HCT116 (cell line): ENCODE results near the gene LMO7. TPM values are rescaled to one million over a fixed set of nuclear protein-coding genes. Genes with fewer than 3 reads are reported as not detected.

Experiments used
- ATAC-seq: fragments of 200-7000 bp; cut with Tn5 transposase; 2 replicates; pipeline ENCODE4 v1.9.1; 2020; ENCODE audit warnings: mild to moderate bottlenecking, moderate library complexity
- BruUV-seq: library from RNA; stranded (reverse); fragments of 400-500 nt; replicated peaks from 2 replicates; lab custom pipeline; 2021; lab: Mats Ljungman, UMichigan
- CTCF ChIA-PET: fragments of 300-600 bp; sonication (Branson Sonifier 250); formaldehyde crosslinking; loops from one replicate; lab custom pipeline; 2021; ENCODE audit warnings: antibody characterized with exemption; lab: Charles Lee
- POLR2A ChIA-PET: fragments of 300-600, 350-600 bp; sonication (Branson Sonifier 250); formaldehyde crosslinking; loops from one replicate; lab custom pipeline; 2021; ENCODE audit warnings: antibody characterized with exemption; lab: Charles Lee
- RAD21 ChIA-PET, 2 experiments: fragments of 300-600 bp; sonication (Branson Sonifier 250); formaldehyde crosslinking; loops; one replicate each; lab custom pipeline; 2023; ENCODE audit warnings: low total read pairs in 2 of 2; ENCODE audit not compliant: uncharacterized antibody in 2 of 2, unreplicated experiment in 2 of 2, low non-redundant PET in 1 of 2; lab: Charles Lee
- DNase-seq: peaks from one replicate; pipeline ENCODE4 v3.0.0-alpha.2; 2010; ENCODE audit warnings: low read depth, low spot score
- H2AFZ ChIP-seq: fragments of 200-600 bp; shearing (Covaris generic), sonication (generic); 2 replicates; pipeline ENCODE4 v1.6.1; 2017; ENCODE audit warnings: low read depth, mixed run types, mixed read lengths, antibody characterized with exemption, low read length; ENCODE audit not compliant: poor library complexity, severe bottlenecking
- H3K27ac ChIP-seq: 2 replicates; pipeline ENCODE4 v1.5.1; 2012; ENCODE audit warnings: low read depth, low read length
- H3K27me3 ChIP-seq: fragments of 200-600 bp; sonication (generic); 2 replicates; pipeline ENCODE4 v1.6.1; 2016; ENCODE audit warnings: mixed run types, low read length, mixed read lengths; ENCODE audit not compliant: insufficient read depth
- H3K36me3 ChIP-seq, 2 experiments: fragments of 200-500 bp in 1 of 2; fragments of 200-600 bp in 1 of 2; sonication (Bioruptor generic) in 1 of 2; sonication (generic) in 1 of 2; 2 replicates each; pipeline versions ENCODE4 v1.5.1 to v1.6.1; 2014 to 2016; ENCODE audit warnings: low read length in 2 of 2, inconsistent platforms in 1 of 2, mixed read lengths in 1 of 2, mixed run types in 1 of 2; ENCODE audit not compliant: insufficient read depth in 2 of 2, control insufficient read depth in 1 of 2
- H3K4me1 ChIP-seq, 2 experiments: fragments of 200-600 bp in 1 of 2; sonication (generic) in 1 of 2; 2 replicates each; pipeline versions ENCODE4 v1.5.1 to v1.6.1; 2012 to 2017; ENCODE audit warnings: low read length in 2 of 2, inconsistent platforms in 1 of 2, mild to moderate bottlenecking in 1 of 2, mixed read lengths in 1 of 2, mixed run types in 1 of 2, moderate library complexity in 1 of 2; ENCODE audit not compliant: insufficient read depth in 2 of 2, control insufficient read depth in 1 of 2
- H3K4me2 ChIP-seq: fragments of 200-600 bp; sonication (generic); 2 replicates; pipeline ENCODE4 v1.6.1; 2017; ENCODE audit warnings: mixed run types, low read length, mixed read lengths
- H3K4me3 ChIP-seq, 2 experiments: fragments of 200-600 bp in 1 of 2; sonication (generic) in 1 of 2; replicated peaks in 1 of 2; 2 replicates each; pipeline ENCODE4 v1.5.1; 2011 to 2016; ENCODE audit warnings: low read length in 2 of 2, control low read depth in 1 of 2, low read depth in 1 of 2, mild to moderate bottlenecking in 1 of 2, mixed read lengths in 1 of 2, mixed run types in 1 of 2
- H3K79me2 ChIP-seq: fragments of 200-600 bp; sonication (generic); 2 replicates; pipeline ENCODE4 v1.6.1; 2017; ENCODE audit warnings: mild to moderate bottlenecking, mixed run types, low read length, moderate library complexity, mixed read lengths; ENCODE audit not compliant: insufficient read depth
- H3K9ac ChIP-seq: fragments of 200-600 bp; sonication (generic); 2 replicates; pipeline ENCODE4 v1.6.1; 2016; ENCODE audit warnings: low read length, mixed read lengths
- H3K9me2 ChIP-seq: fragments of 200-600 bp; sonication (generic), shearing (Covaris generic); 2 replicates; pipeline ENCODE4 v1.6.1; 2017; ENCODE audit warnings: mixed run types, mild to moderate bottlenecking, moderate library complexity; ENCODE audit not compliant: insufficient read depth
- H3K9me3 ChIP-seq, 2 experiments: fragments of 200-500 bp in 1 of 2; fragments of 200-600 bp in 1 of 2; sonication (Bioruptor generic) in 1 of 2; sonication (generic) in 1 of 2; 2 replicates each; pipeline ENCODE4 v1.6.1; 2014 to 2017; ENCODE audit warnings: low read length in 2 of 2, mixed read lengths in 2 of 2, inconsistent platforms in 1 of 2, low read depth in 1 of 2, mild to moderate bottlenecking in 1 of 2, mixed run types in 1 of 2, moderate library complexity in 1 of 2; ENCODE audit not compliant: control insufficient read depth in 1 of 2, insufficient read depth in 1 of 2
- H4K20me1 ChIP-seq: fragments of 200-600 bp; sonication (generic), shearing (Covaris generic); 2 replicates; pipeline ENCODE4 v1.6.1; 2017; ENCODE audit warnings: mixed run types, mild to moderate bottlenecking, moderate library complexity; ENCODE audit not compliant: insufficient read depth
- CBX3 ChIP-seq: IDR thresholded peaks from 2 replicates; pipeline ENCODE4 v1.6.1; 2012; ENCODE audit warnings: low read depth
- EGR1 ChIP-seq: IDR thresholded peaks from 2 replicates; pipeline ENCODE4 v1.6.1; 2012; ENCODE audit warnings: low read depth
- ELF1 ChIP-seq: IDR thresholded peaks from 2 replicates; pipeline ENCODE4 v1.6.1; 2012; ENCODE audit warnings: low read depth, borderline replicate concordance
- EZH2 ChIP-seq: fragments of 200-600 bp; sonication (generic); IDR thresholded peaks from 2 replicates; pipeline ENCODE4 v1.6.1; 2017; ENCODE audit warnings: antibody characterized with exemption, mixed run types
- EZH2phosphoT487 ChIP-seq: fragments of 200-600 bp; IDR thresholded peaks from 2 replicates; pipeline ENCODE4 v1.6.1; 2018; ENCODE audit warnings: antibody characterized with exemption, borderline replicate concordance
- FOSL1 ChIP-seq: IDR thresholded peaks from 2 replicates; pipeline ENCODE4 v1.6.1; 2012; ENCODE audit warnings: low read depth
- POLR2A ChIP-seq: IDR thresholded peaks from 2 replicates; pipeline ENCODE4 v1.7.0; 2011; ENCODE audit warnings: borderline replicate concordance; ENCODE audit not compliant: insufficient read depth, insufficient read length; ENCODE audit errors: extremely low read depth
- POLR2AphosphoS5 ChIP-seq: IDR thresholded peaks from 2 replicates; pipeline ENCODE4 v1.6.1; 2011; ENCODE audit warnings: mild to moderate bottlenecking, low read depth, low read length, moderate library complexity
- RAD21 ChIP-seq: IDR thresholded peaks from 2 replicates; pipeline ENCODE4 v1.6.1; 2012; ENCODE audit warnings: low read depth, mild to moderate bottlenecking
- SIN3A ChIP-seq: IDR thresholded peaks from 2 replicates; pipeline ENCODE4 v1.6.1; 2012; ENCODE audit warnings: low read depth
- SRF ChIP-seq: IDR thresholded peaks from 2 replicates; pipeline ENCODE4 v1.6.1; 2012; ENCODE audit warnings: low read depth
- YY1 ChIP-seq: IDR thresholded peaks from 2 replicates; pipeline ENCODE4 v1.6.1; 2011; ENCODE audit warnings: low read length, low read depth, moderate library complexity, mild to moderate bottlenecking; ENCODE audit not compliant: insufficient replicate concordance; ENCODE audit errors: extremely low read depth
- ZFX ChIP-seq: fragments of 450-650 bp; IDR thresholded peaks from 2 replicates; pipeline ENCODE4 v1.6.1; 2017
- ZNF274 ChIP-seq: fragments of 200-500 bp; sonication (Bioruptor generic); IDR thresholded peaks from 2 replicates; pipeline ENCODE4 v1.6.1; 2014; ENCODE audit warnings: mild to moderate bottlenecking, low read depth, low read length, inconsistent platforms
- intact Hi-C: fragments of 100-400 bp; cut with micrococcal nuclease; formaldehyde crosslinking; loops from 2 replicates; pipeline ENCODE4 v1.10.0; 2022
- total RNA-seq: library from RNA; stranded (reverse); gene quantifications from one replicate; pipeline ENCODE4 v1.2.1, GENCODE V29; 2021; ENCODE audit not compliant: unreplicated experiment
- TF ChIP-seq, protein P1 (sequence below), 3 experiments: fragments of 200-600 bp in 1 of 3; sonication (generic) in 1 of 3; IDR thresholded peaks in 2 of 3; conservative IDR thresholded peaks in 1 of 3; 2 replicates each; pipeline ENCODE4 v1.5.1; 2012 to 2017; ENCODE audit warnings: low read depth in 2 of 3, low read length in 2 of 3, antibody characterized with exemption in 1 of 3, borderline replicate concordance in 1 of 3, control low read depth in 1 of 3, mild to moderate bottlenecking in 1 of 3, mixed read lengths in 1 of 3, mixed run types in 1 of 3, moderate library complexity in 1 of 3; ENCODE audit not compliant: insufficient read depth in 1 of 3
- TF ChIP-seq, protein P2 (sequence below): IDR thresholded peaks from 2 replicates; pipeline ENCODE4 v1.6.1; 2012
- TF ChIP-seq, protein P3 (sequence below): IDR thresholded peaks from 2 replicates; pipeline ENCODE4 v1.6.1; 2012
- TF ChIP-seq, protein P4 (sequence below): IDR thresholded peaks from 2 replicates; pipeline ENCODE4 v1.6.1; 2011; ENCODE audit warnings: mild to moderate bottlenecking, low read length, moderate library complexity; ENCODE audit not compliant: insufficient replicate concordance; ENCODE audit errors: extremely low read depth

LMO7 gene
- total RNA-seq, 1 experiment from 2014 or later = 8.1 TPM

DNA sequence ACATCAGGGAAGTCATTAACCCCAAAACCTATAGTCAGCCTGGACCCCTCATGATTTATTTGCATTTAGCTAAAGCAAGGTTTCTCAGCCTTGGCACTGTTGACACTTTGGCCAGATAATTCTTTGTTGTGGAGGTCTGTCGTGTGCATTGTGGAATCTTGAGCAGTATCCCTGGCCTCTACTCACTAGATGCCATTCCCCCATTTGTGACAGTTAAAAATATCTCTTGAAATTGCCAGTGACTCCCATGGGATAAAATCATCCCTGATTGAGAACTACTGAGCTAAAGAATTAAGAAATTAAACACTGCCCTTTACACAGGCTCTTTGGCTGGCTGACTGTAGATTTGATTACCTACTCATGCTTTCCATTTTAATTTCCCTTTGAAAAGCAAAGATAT, 102.7 kb downstream of the LMO7 start:
- Histone ChIP-seq H3K9me2 (no peaks in the 10 kb centered on the region), H3K9ac (no peak overlapping the region), H3K27ac (no peak overlapping the region), H2AFZ (no peak overlapping the region), H3K4me1 (no peaks in the 10 kb centered on the region), H3K27me3 (no peaks in the 10 kb centered on the region), H4K20me1 (no peaks in the 10 kb centered on the region)
- intact Hi-C loops = no loop called here
- DNase-seq (no peak), ATAC-seq (no peak)
- BruUV-seq = no TSS peak
- TF ChIP-seq EGR1 (no peak), ZFX (no peak), ZNF274 (no peak), EZH2phosphoT487 (no peak), YY1 (no peak), FOSL1 (no peak), RAD21 (no peak), EZH2 (no peak), POLR2A (no peak), POLR2AphosphoS5 (no peak), SRF (no peak), ELF1 (no peak), SIN3A (no peak), CBX3 (no peak)
- TF ChIP-seq, protein P1, sequence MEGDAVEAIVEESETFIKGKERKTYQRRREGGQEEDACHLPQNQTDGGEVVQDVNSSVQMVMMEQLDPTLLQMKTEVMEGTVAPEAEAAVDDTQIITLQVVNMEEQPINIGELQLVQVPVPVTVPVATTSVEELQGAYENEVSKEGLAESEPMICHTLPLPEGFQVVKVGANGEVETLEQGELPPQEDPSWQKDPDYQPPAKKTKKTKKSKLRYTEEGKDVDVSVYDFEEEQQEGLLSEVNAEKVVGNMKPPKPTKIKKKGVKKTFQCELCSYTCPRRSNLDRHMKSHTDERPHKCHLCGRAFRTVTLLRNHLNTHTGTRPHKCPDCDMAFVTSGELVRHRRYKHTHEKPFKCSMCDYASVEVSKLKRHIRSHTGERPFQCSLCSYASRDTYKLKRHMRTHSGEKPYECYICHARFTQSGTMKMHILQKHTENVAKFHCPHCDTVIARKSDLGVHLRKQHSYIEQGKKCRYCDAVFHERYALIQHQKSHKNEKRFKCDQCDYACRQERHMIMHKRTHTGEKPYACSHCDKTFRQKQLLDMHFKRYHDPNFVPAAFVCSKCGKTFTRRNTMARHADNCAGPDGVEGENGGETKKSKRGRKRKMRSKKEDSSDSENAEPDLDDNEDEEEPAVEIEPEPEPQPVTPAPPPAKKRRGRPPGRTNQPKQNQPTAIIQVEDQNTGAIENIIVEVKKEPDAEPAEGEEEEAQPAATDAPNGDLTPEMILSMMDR (IDR thresholded peaks at IDR 0.05 in 2 of 3, conservative IDR thresholded peaks at IDR 0.05 in 1 of 3; ENCODE audit: borderline replicate concordance in 1 of 3, insufficient read depth in 1 of 3, low read depth in 2 of 3, low read length in 2 of 3) = no peak
- TF ChIP-seq, protein P2, sequence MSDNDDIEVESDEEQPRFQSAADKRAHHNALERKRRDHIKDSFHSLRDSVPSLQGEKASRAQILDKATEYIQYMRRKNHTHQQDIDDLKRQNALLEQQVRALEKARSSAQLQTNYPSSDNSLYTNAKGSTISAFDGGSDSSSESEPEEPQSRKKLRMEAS = no peak
- TF ChIP-seq, protein P3, sequence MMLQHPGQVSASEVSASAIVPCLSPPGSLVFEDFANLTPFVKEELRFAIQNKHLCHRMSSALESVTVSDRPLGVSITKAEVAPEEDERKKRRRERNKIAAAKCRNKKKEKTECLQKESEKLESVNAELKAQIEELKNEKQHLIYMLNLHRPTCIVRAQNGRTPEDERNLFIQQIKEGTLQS = no peak
- TF ChIP-seq, protein P4, sequence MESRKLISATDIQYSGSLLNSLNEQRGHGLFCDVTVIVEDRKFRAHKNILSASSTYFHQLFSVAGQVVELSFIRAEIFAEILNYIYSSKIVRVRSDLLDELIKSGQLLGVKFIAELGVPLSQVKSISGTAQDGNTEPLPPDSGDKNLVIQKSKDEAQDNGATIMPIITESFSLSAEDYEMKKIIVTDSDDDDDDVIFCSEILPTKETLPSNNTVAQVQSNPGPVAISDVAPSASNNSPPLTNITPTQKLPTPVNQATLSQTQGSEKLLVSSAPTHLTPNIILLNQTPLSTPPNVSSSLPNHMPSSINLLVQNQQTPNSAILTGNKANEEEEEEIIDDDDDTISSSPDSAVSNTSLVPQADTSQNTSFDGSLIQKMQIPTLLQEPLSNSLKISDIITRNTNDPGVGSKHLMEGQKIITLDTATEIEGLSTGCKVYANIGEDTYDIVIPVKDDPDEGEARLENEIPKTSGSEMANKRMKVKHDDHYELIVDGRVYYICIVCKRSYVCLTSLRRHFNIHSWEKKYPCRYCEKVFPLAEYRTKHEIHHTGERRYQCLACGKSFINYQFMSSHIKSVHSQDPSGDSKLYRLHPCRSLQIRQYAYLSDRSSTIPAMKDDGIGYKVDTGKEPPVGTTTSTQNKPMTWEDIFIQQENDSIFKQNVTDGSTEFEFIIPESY = no peak
- TF ChIP-seq, all 23 proteins: peak for 0
- CTCF ChIA-PET = no interaction called here
- Histone ChIP-seq H3K36me3 (no peaks in the 10 kb centered on the region), H3K79me2 (no peaks in the 10 kb centered on the region), H3K4me3 (no peak overlapping the region), H3K9me3 (no peaks in the 10 kb centered on the region), H3K4me2 (no peak overlapping the region)
- RAD21 ChIA-PET = no interaction called here
- POLR2A ChIA-PET = no interaction called here
